H1 (cell line): ENCODE results near the gene CDKL1. TPM values are rescaled to one million over a fixed set of nuclear protein-coding genes. Genes with fewer than 3 reads are reported as not detected.

Source experiments
- CTCF ChIA-PET: fragments of 300-600 bp; sonication (Branson Sonifier 250); formaldehyde crosslinking; loops from one replicate; lab custom pipeline; 2021; ENCODE audit not compliant: partially characterized antibody; lab: Charles Lee
- POLR2A ChIA-PET: fragments of 300-600 bp; sonication (Branson Sonifier 250); formaldehyde crosslinking; loops from one replicate; lab custom pipeline; 2021; ENCODE audit warnings: inconsistent platforms; ENCODE audit not compliant: partially characterized antibody; lab: Charles Lee
- DNase-seq, 2 experiments: peaks; one replicate each; pipeline versions ENCODE4 v3.0.0 to v3.0.0-alpha.2; 2010 to 2022; ENCODE audit warnings: low spot score in 2 of 2, low read depth in 1 of 2, mixed read lengths in 1 of 2
- FAIRE-seq: peaks from 2 replicates; lab custom pipeline; 2011; peaks lifted over from hg19 to GRCh38; lab: Jason Lieb, UNC
- H2AFZ ChIP-seq: 2 replicates; pipeline ENCODE4 v1.8.1; 2012; ENCODE audit warnings: low read length, inconsistent platforms
- H2AK5ac ChIP-seq: 2 replicates; pipeline ENCODE4 v1.6.1; 2013; ENCODE audit warnings: low read depth, low read length
- H2BK120ac ChIP-seq: replicated peaks from 2 replicates; pipeline ENCODE3; 2013; ENCODE audit warnings: low read depth, low read length, inconsistent platforms
- H2BK12ac ChIP-seq: 2 replicates; pipeline ENCODE4 v1.6.1; 2013; ENCODE audit warnings: low read depth, low read length
- H2BK15ac ChIP-seq: 2 replicates; pipeline ENCODE4 v1.6.1; 2013; ENCODE audit warnings: low read length
- H2BK20ac ChIP-seq: 2 replicates; pipeline ENCODE4 v1.6.1; 2013; ENCODE audit warnings: low read length
- H2BK5ac ChIP-seq: 2 replicates; pipeline ENCODE4 v1.6.1; 2013; ENCODE audit warnings: low read depth, low read length
- H3K14ac ChIP-seq: 2 replicates; pipeline ENCODE4 v1.6.1; 2013; ENCODE audit warnings: inconsistent platforms; ENCODE audit not compliant: insufficient read length
- H3K18ac ChIP-seq: 2 replicates; pipeline ENCODE4 v1.6.1; 2013; ENCODE audit warnings: low read length; ENCODE audit errors: extremely low read depth
- H3K23ac ChIP-seq: 2 replicates; pipeline ENCODE4 v1.6.1; 2013; ENCODE audit warnings: inconsistent platforms; ENCODE audit not compliant: insufficient read length
- H3K23me2 ChIP-seq: 2 replicates; pipeline ENCODE4 v1.6.1; 2013; ENCODE audit warnings: low read depth, low read length
- H3K27ac ChIP-seq: 2 replicates; pipeline ENCODE4 v1.6.1; 2011; ENCODE audit warnings: low read depth, low read length, inconsistent platforms
- H3K27me3 ChIP-seq, 4 experiments: replicated peaks in 1 of 4; 1 replicate in 1 of 4; 2 replicates in 3 of 4; pipeline versions ENCODE4 v1.6.1 to v1.8.1; 2011 to 2013; ENCODE audit warnings: low read length in 3 of 4, mild to moderate bottlenecking in 3 of 4, inconsistent platforms in 2 of 4, mixed read lengths in 2 of 4, moderate library complexity in 1 of 4; ENCODE audit not compliant: control insufficient read depth in 3 of 4, insufficient read depth in 3 of 4; ENCODE audit errors: extremely low read depth in 1 of 4
- H3K36me3 ChIP-seq, 4 experiments: 2 replicates each; pipeline versions ENCODE4 v1.6.1 to v1.8.1; 2011 to 2013; ENCODE audit warnings: mild to moderate bottlenecking in 4 of 4, low read length in 3 of 4, moderate library complexity in 2 of 4, control low read depth in 1 of 4, inconsistent platforms in 1 of 4; ENCODE audit not compliant: insufficient read depth in 4 of 4, control insufficient read depth in 2 of 4
- H3K4ac ChIP-seq: replicated peaks from 2 replicates; pipeline ENCODE3; 2013; ENCODE audit warnings: low read length, low read depth, mixed read lengths, inconsistent platforms; ENCODE audit not compliant: insufficient read length
- H3K4me1 ChIP-seq, 4 experiments: replicated peaks in 1 of 4; 1 replicate in 1 of 4; 2 replicates in 3 of 4; pipeline versions ENCODE4 v1.6.1 to v1.8.1; 2011 to 2013; ENCODE audit warnings: low read length in 3 of 4, inconsistent platforms in 2 of 4, mixed read lengths in 1 of 4; ENCODE audit not compliant: insufficient read depth in 4 of 4, control insufficient read depth in 3 of 4
- H3K4me2 ChIP-seq, 2 experiments: 2 replicates each; pipeline versions ENCODE4 v1.6.1 to v1.8.1; 2011 to 2013; ENCODE audit warnings: low read depth in 2 of 2, low read length in 2 of 2, control low read depth in 1 of 2, inconsistent platforms in 1 of 2, mild to moderate bottlenecking in 1 of 2; ENCODE audit not compliant: insufficient read depth in 1 of 2
- H3K4me3 ChIP-seq, 4 experiments: fragments of 200-600, 300-600 bp in 1 of 4; sonication (generic), shearing (Covaris generic), sonication (Bioruptor Twin) in 1 of 4; 2 replicates each; pipeline versions ENCODE4 v1.5.1 to v1.8.1; 2011 to 2016; ENCODE audit warnings: low read length in 4 of 4, low read depth in 3 of 4, control low read depth in 2 of 4, inconsistent platforms in 2 of 4, mild to moderate bottlenecking in 2 of 4, mixed read lengths in 1 of 4, moderate library complexity in 1 of 4; ENCODE audit not compliant: insufficient read depth in 2 of 4; ENCODE audit errors: extremely low read depth in 1 of 4
- H3K56ac ChIP-seq: replicated peaks from 2 replicates; pipeline ENCODE3; 2013; ENCODE audit warnings: low read depth, mild to moderate bottlenecking, mixed read lengths, low read length, inconsistent platforms; ENCODE audit not compliant: insufficient read length
- H3K79me1 ChIP-seq: 2 replicates; pipeline ENCODE4 v1.6.1; 2013; ENCODE audit warnings: low read depth, low read length, control low read depth
- H3K79me2 ChIP-seq, 2 experiments: 2 replicates each; pipeline versions ENCODE4 v1.6.1 to v1.8.1; 2012 to 2013; ENCODE audit warnings: low read length in 2 of 2, mild to moderate bottlenecking in 2 of 2, inconsistent platforms in 1 of 2; ENCODE audit not compliant: insufficient read depth in 2 of 2, control insufficient read depth in 1 of 2
- H3K9ac ChIP-seq, 4 experiments: replicated peaks in 1 of 4; 1 replicate in 1 of 4; 2 replicates in 3 of 4; pipeline versions ENCODE4 v1.6.1 to v1.8.1; 2011 to 2013; ENCODE audit warnings: low read depth in 3 of 4, low read length in 3 of 4, control low read depth in 2 of 4, mild to moderate bottlenecking in 2 of 4, moderate library complexity in 2 of 4, inconsistent platforms in 1 of 4; ENCODE audit errors: extremely low read depth in 1 of 4
- H3K9me3 ChIP-seq, 2 experiments: 2 replicates each; pipeline versions ENCODE4 v1.6.1 to v1.8.1; 2012 to 2013; ENCODE audit warnings: mild to moderate bottlenecking in 2 of 2, moderate library complexity in 2 of 2, control low read depth in 1 of 2, inconsistent platforms in 1 of 2, low read depth in 1 of 2, low read length in 1 of 2, mixed read lengths in 1 of 2; ENCODE audit not compliant: insufficient read depth in 2 of 2
- H4K20me1 ChIP-seq, 2 experiments: replicated peaks in 1 of 2; 2 replicates each; pipeline versions ENCODE3 to v1.8.1; 2011 to 2013; ENCODE audit warnings: inconsistent platforms in 2 of 2, low read length in 2 of 2, mild to moderate bottlenecking in 1 of 2; ENCODE audit not compliant: insufficient read depth in 2 of 2, control insufficient read depth in 1 of 2
- H4K5ac ChIP-seq: 2 replicates; pipeline ENCODE4 v1.6.1; 2013; ENCODE audit warnings: low read length, low read depth, mixed read lengths, inconsistent platforms; ENCODE audit not compliant: insufficient read length
- H4K8ac ChIP-seq: 2 replicates; pipeline ENCODE4 v1.8.0; 2013; ENCODE audit warnings: mild to moderate bottlenecking, moderate library complexity, low read length, inconsistent platforms; ENCODE audit not compliant: insufficient read depth; ENCODE audit errors: extremely low read depth
- H4K91ac ChIP-seq: replicated peaks from 2 replicates; pipeline ENCODE3; 2013; ENCODE audit warnings: low read length, mixed read lengths, inconsistent platforms; ENCODE audit not compliant: insufficient read length
- BACH1 ChIP-seq: IDR thresholded peaks from 2 replicates; pipeline ENCODE4 v1.6.1; 2012; ENCODE audit warnings: low read length, improper control_type of control experiment
- CBX5 ChIP-seq: fragments of 300-800, 300-1000 bp; sonication (generic); IDR thresholded peaks from 2 replicates; pipeline ENCODE4 v1.7.1; 2016; ENCODE audit warnings: antibody characterized with exemption, low read length, low read depth
- CTBP2 ChIP-seq: IDR thresholded peaks from 2 replicates; pipeline ENCODE4 v1.7.0; 2011; ENCODE audit warnings: borderline replicate concordance, mild to moderate bottlenecking, moderate library complexity, mixed read lengths, low read length; ENCODE audit not compliant: insufficient read depth, insufficient read length
- EZH2 ChIP-seq: fragments of 200-600 bp; sonication (generic); IDR thresholded peaks from 2 replicates; pipeline ENCODE4 v1.7.1; 2012; ENCODE audit warnings: low read depth, mild to moderate bottlenecking, moderate library complexity, low read length, inconsistent platforms; ENCODE audit not compliant: severe bottlenecking
- GABPA ChIP-seq: IDR thresholded peaks from 2 replicates; pipeline ENCODE4 v1.6.1; 2011; ENCODE audit warnings: mild to moderate bottlenecking, low read length, moderate library complexity, borderline replicate concordance; ENCODE audit not compliant: insufficient read depth
- HDAC6 ChIP-seq: IDR thresholded peaks from one replicate; pipeline ENCODE4 v1.7.1; 2012; ENCODE audit warnings: low read depth, mild to moderate bottlenecking, inconsistent platforms, low read length, moderate library complexity
- MAFK ChIP-seq: IDR thresholded peaks from 2 replicates; pipeline ENCODE4 v1.6.1; 2012; ENCODE audit warnings: low read depth, mild to moderate bottlenecking, improper control_type of control experiment, low read length
- NRF1 ChIP-seq: IDR thresholded peaks from 2 replicates; pipeline ENCODE4 v1.6.1; 2011; ENCODE audit warnings: mild to moderate bottlenecking, low read depth, low read length, improper control_type of control experiment
- POU5F1 ChIP-seq: IDR thresholded peaks from 2 replicates; pipeline ENCODE4 v1.6.1; 2011; ENCODE audit warnings: low read depth, mild to moderate bottlenecking, low read length, moderate library complexity
- RFX5 ChIP-seq: IDR thresholded peaks from 2 replicates; pipeline ENCODE4 v1.6.1; 2011; ENCODE audit warnings: low read depth, low read length, improper control_type of control experiment, borderline replicate concordance
- TAF1 ChIP-seq: IDR thresholded peaks from 2 replicates; pipeline ENCODE4 v1.6.1; 2011; ENCODE audit warnings: mild to moderate bottlenecking, low read depth, low read length
- WGBS, 2 experiments: shearing (Covaris generic) in 1 of 2; methylation state at CpG; one replicate each; pipeline versions ENCODE4 v1.1.6 to v1.1.7; 2013 to 2015; ENCODE audit warnings: low lambda C conversion rate in 2 of 2, mixed read lengths in 2 of 2, inconsistent platforms in 1 of 2, low coverage in 1 of 2, missing lambda C conversion rate in 1 of 2; ENCODE audit not compliant: insufficient replicate concordance in 2 of 2, insufficient coverage in 1 of 2, insufficient read length in 1 of 2; ENCODE audit errors: extremely low coverage in 1 of 2, missing lambda C conversion rate in 1 of 2; 5-methylcytosine and 5-hydroxymethylcytosine counted together
- polyA plus RNA-seq, 7 experiments: library from polyadenylated mRNA; depleted of rRNA in 3 of 7; stranded (reverse) in 5 of 7; unstranded in 2 of 7; fragments of >200 nt in 5 of 7; fragments of 200-250 nt in 2 of 7; gene quantifications; 1 replicate in 5 of 7; 2 replicates in 1 of 7; 4 replicates in 1 of 7; pipeline versions ENCODE4 v1.2.1 to v1.2.3, GENCODE V29; 2011 to 2013; ENCODE audit warnings: missing spikeins in 2 of 7, mixed read lengths in 2 of 7
- total RNA-seq: library from RNA; stranded (reverse); fragmentation: NEBNext Ultra II Directional; extraction: Animal tissue kit (Norgen Biotek cat#: 25700); gene quantifications from 2 replicates; pipeline ENCODE4 v1.2.1, GENCODE V29; 2021
- TF ChIP-seq, protein P1 (sequence below): IDR thresholded peaks from 2 replicates; pipeline ENCODE4 v1.6.1; 2011; ENCODE audit warnings: low read length, improper control_type of control experiment
- TF ChIP-seq, protein P2 (sequence below): IDR thresholded peaks from 2 replicates; pipeline ENCODE4 v1.6.1; 2012; ENCODE audit warnings: inconsistent platforms

The CDKL1 gene
- total and polyA plus RNA-seq, 2 of the 8 experiments (the other 6 are each of a cell fraction or from before 2014, with no cell fraction given), result 1.2 to 2.2 TPM

DNA sequence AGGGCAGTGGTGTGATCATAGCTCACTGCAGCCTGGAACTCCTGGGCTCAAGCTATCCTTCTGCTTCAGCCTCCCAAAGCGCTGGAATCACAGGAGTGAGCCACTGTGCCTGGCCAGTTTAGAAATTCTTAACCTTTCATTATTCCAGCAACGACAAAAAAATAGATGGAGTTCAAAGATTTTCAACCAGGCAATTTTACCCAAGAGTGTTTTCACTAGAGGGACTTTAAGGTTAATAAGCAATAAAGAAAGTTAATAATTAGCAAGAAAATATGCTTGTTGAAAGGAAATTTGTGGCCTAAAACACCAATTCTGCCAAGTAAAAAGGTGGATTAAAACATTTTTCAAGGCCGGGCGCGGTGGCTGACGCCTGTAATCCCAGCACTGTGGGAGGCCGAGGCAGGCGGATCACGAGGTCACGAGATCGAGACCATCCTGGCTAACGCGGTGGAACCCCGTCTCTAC lies 14.8 kb downstream of the CDKL1 start:
- Histone ChIP-seq H2AK5ac (no peak overlapping the region), H2BK5ac (no peak overlapping the region), H2BK20ac (no peak overlapping the region), H3K27me3 (no peaks in the 10 kb centered on the region), H3K23ac (no peak overlapping the region), H4K8ac (no peak overlapping the region), H2AFZ (no peak overlapping the region), H2BK15ac (no peak overlapping the region), H4K5ac (no peak overlapping the region), H3K4me2 (no peak overlapping the region), H4K20me1 (no peaks in the 10 kb centered on the region), H3K18ac (no peak overlapping the region), H3K4ac (no peak overlapping the region), H4K91ac (no peak overlapping the region), H3K4me1 (no peaks in the 10 kb centered on the region), H2BK120ac (no peak overlapping the region), H3K4me3 (no peak overlapping the region), H3K79me1 (no peaks in the 10 kb centered on the region), H2BK12ac (no peak overlapping the region), H3K56ac (no peak overlapping the region), H3K9ac (no peak overlapping the region), H3K36me3 (no peaks in the 10 kb centered on the region), H3K14ac (no peak overlapping the region), H3K23me2 (no peaks in the 10 kb centered on the region), H3K79me2 (no peaks in the 10 kb centered on the region), H3K27ac (no peak overlapping the region), H3K9me3 (no peaks in the 10 kb centered on the region)
- 91% methylated on average over 14 of the region's 14 CpGs; no CpG with 5 or more reads in 1 of the 2 experiments for WGBS, 2 experiments
- FAIRE-seq, result no peak
- DNase-seq, result no peak
- CTCF ChIA-PET, result interaction anchor here (0.6 to 2.2 kb wide), 4 partner anchors 12 to 86 kb away, joined by 3 to 5 read pairs (median 3); no protein-coding TSS in a partner anchor
- POLR2A ChIA-PET, result no interaction called here
- no peak for TF ChIP-seq MAFK
- no peak for TF ChIP-seq HDAC6
- TF ChIP-seq POU5F1, result no peak
- no peak for TF ChIP-seq CBX5
- TF ChIP-seq, protein P1, sequence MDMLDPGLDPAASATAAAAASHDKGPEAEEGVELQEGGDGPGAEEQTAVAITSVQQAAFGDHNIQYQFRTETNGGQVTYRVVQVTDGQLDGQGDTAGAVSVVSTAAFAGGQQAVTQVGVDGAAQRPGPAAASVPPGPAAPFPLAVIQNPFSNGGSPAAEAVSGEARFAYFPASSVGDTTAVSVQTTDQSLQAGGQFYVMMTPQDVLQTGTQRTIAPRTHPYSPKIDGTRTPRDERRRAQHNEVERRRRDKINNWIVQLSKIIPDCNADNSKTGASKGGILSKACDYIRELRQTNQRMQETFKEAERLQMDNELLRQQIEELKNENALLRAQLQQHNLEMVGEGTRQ, result no peak
- no peak for TF ChIP-seq NRF1
- TF ChIP-seq GABPA, result no peak
- TF ChIP-seq RFX5, result no peak
- TF ChIP-seq, protein P2, sequence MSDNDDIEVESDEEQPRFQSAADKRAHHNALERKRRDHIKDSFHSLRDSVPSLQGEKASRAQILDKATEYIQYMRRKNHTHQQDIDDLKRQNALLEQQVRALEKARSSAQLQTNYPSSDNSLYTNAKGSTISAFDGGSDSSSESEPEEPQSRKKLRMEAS, result no peak
- no peak for TF ChIP-seq BACH1
- no peak for TF ChIP-seq CTBP2
- TF ChIP-seq EZH2, result no peak
- no peak for TF ChIP-seq TAF1
